K562 (cell line): ENCODE data around the gene KDM4C. TPM values are rescaled to one million over a fixed set of nuclear protein-coding genes. Genes with fewer than 3 reads are reported as not detected.

ENCODE experiments used
- ESRRA ChIP-seq: fragments of 450-650 bp; IDR thresholded peaks from 2 replicates; pipeline ENCODE4 v1.6.1; 2014; ENCODE audit warnings: low read depth, mild to moderate bottlenecking, moderate library complexity, borderline replicate concordance
- HNRNPLL ChIP-seq: fragments of 200-400 bp; formaldehyde crosslinking; IDR thresholded peaks from 2 replicates; pipeline ENCODE4 v1.6.1; 2017; ENCODE audit warnings: low read length, low read depth, mild to moderate bottlenecking; ENCODE audit not compliant: poor library complexity, severe bottlenecking
- IRF1 ChIP-seq: sonication (generic); formaldehyde crosslinking; IDR thresholded peaks from 2 replicates; pipeline ENCODE4 v1.8.0; 2022; ENCODE audit warnings: missing genetic modification reagents, mild to moderate bottlenecking, borderline replicate concordance
- MAFF ChIP-seq: IDR thresholded peaks from 2 replicates; pipeline ENCODE4 v1.6.1; 2012; ENCODE audit warnings: low read length, improper control_type of control experiment
- MAFG ChIP-seq: fragments of 450-650 bp; conservative IDR thresholded peaks from 2 replicates; pipeline ENCODE4 v1.6.1; 2016; ENCODE audit warnings: missing genetic modification characterization, missing compliant biosample characterization
- NCOA2 ChIP-seq, 2 experiments: fragments of 450-650 bp; IDR thresholded peaks; 2 replicates each; pipeline ENCODE4 v1.6.1; 2018; ENCODE audit warnings: mild to moderate bottlenecking in 2 of 2, moderate library complexity in 1 of 2; ENCODE audit not compliant: partially characterized antibody in 2 of 2
- NCOA6 ChIP-seq: fragments of 450-650 bp; IDR thresholded peaks from 2 replicates; pipeline ENCODE4 v1.6.1; 2017; ENCODE audit warnings: mild to moderate bottlenecking
- NEUROD1 ChIP-seq: fragments of 150-350 bp; IDR thresholded peaks from 2 replicates; pipeline ENCODE4 v1.6.1; 2014; ENCODE audit warnings: borderline replicate concordance, low read length, low read depth; ENCODE audit not compliant: partially characterized antibody
- NR2F6 ChIP-seq: fragments of 450-650 bp; formaldehyde crosslinking; IDR thresholded peaks from 2 replicates; pipeline ENCODE4 v1.4.0; 2020; ENCODE audit warnings: mild to moderate bottlenecking
- OTX1 ChIP-seq: fragments of 450-650 bp; formaldehyde crosslinking; IDR thresholded peaks from 2 replicates; pipeline ENCODE4 v1.4.0; 2022; ENCODE audit warnings: mild to moderate bottlenecking
- PCBP1 ChIP-seq: fragments of 200-400 bp; formaldehyde crosslinking; IDR thresholded peaks from 2 replicates; pipeline ENCODE4 v1.6.1; 2018; ENCODE audit warnings: mild to moderate bottlenecking, low read depth, low read length; ENCODE audit not compliant: poor library complexity, severe bottlenecking
- POLR2B ChIP-seq: fragments of 450-650 bp; IDR thresholded peaks from 2 replicates; pipeline ENCODE4 v1.6.1; 2018; ENCODE audit warnings: low read depth; ENCODE audit not compliant: partially characterized antibody
- SMAD3 ChIP-seq: fragments of 450-650 bp; formaldehyde crosslinking; conservative IDR thresholded peaks from 2 replicates; pipeline ENCODE4 v1.4.0; 2020; ENCODE audit warnings: mild to moderate bottlenecking
- SNRNP70 ChIP-seq: fragments of 200-400 bp; formaldehyde crosslinking; optimal IDR thresholded peaks from 2 replicates; pipeline ENCODE3; 2017; ENCODE audit warnings: low read depth, low read length
- TARDBP ChIP-seq: fragments of 450-650 bp; IDR thresholded peaks from 2 replicates; pipeline ENCODE4 v1.6.1; 2016
- TGIF2 ChIP-seq: sonication (generic); formaldehyde crosslinking; IDR thresholded peaks from 2 replicates; pipeline ENCODE4 v1.8.1; 2022; ENCODE audit warnings: mild to moderate bottlenecking, missing genetic modification reagents, moderate library complexity
- UBTF ChIP-seq, 2 experiments: IDR thresholded peaks; 2 replicates each; pipeline ENCODE4 v1.6.1; 2012; ENCODE audit warnings: improper control_type of control experiment in 2 of 2, low read depth in 2 of 2, low read length in 2 of 2, borderline replicate concordance in 1 of 2
- XRCC4 ChIP-seq: IDR thresholded peaks from one replicate; pipeline ENCODE4 v1.6.1; 2011; ENCODE audit not compliant: insufficient read depth, insufficient read length; ENCODE audit errors: extremely low read depth
- ZNF140 ChIP-seq: fragments of 250-450 bp; sonication (Bioruptor Pico); IDR thresholded peaks from 2 replicates; pipeline ENCODE4 v1.8.0; 2021; ENCODE audit warnings: moderate library complexity, mild to moderate bottlenecking, inconsistent platforms
- ZNF280B ChIP-seq: fragments of 250-450 bp; sonication (Bioruptor Pico); IDR thresholded peaks from 2 replicates; pipeline ENCODE4 v1.5.1; 2021; ENCODE audit warnings: mild to moderate bottlenecking
- ZNF584 ChIP-seq: fragments of 200-800 bp; sonication (Bioruptor generic); IDR thresholded peaks from 2 replicates; pipeline ENCODE4 v1.6.1; 2016; ENCODE audit warnings: low read depth, mild to moderate bottlenecking, missing genetic modification characterization, missing compliant biosample characterization
- polyA plus RNA-seq, 8 experiments: library from polyadenylated mRNA; depleted of rRNA in 4 of 8; stranded (reverse) in 5 of 8; unstranded in 3 of 8; fragments of >200 nt; fragmentation: Nextera tagmentation in 2 of 8; fragmentation: Illumina TruSeq in 1 of 8; extraction: Ambion mirVana in 2 of 8; extraction: Trizol in 1 of 8; gene quantifications; 2 replicates each; pipeline versions ENCODE4 v1.2.1 to v1.2.3, GENCODE V29; 2011 to 2014; ENCODE audit warnings: inconsistent platforms in 1 of 8, missing spikeins in 1 of 8
- total RNA-seq, 7 experiments: library from RNA; depleted of rRNA in 6 of 7; stranded (reverse); fragments of >200 nt in 6 of 7; fragmentation: Illumina TruSeq in 2 of 7; extraction: Trizol in 2 of 7; gene quantifications; 2 replicates each; pipeline versions ENCODE4 v1.2.1 to v1.2.3, GENCODE V29; 2011 to 2021; ENCODE audit warnings: low replicate concordance in 1 of 7
- TF ChIP-seq, protein P1 (sequence below): fragments of 450-650 bp; IDR thresholded peaks from 2 replicates; pipeline ENCODE4 v1.6.1; 2017; ENCODE audit warnings: mild to moderate bottlenecking, moderate library complexity
- TF ChIP-seq, protein P2 (sequence below), 2 experiments: fragments of 250-450 bp in 1 of 2; fragments of 450-650 bp in 1 of 2; sonication (Bioruptor Pico) in 1 of 2; IDR thresholded peaks; 2 replicates each; pipeline versions ENCODE4 v1.6.1 to v1.8.0; 2016 to 2021; ENCODE audit warnings: mild to moderate bottlenecking in 2 of 2, moderate library complexity in 2 of 2, missing compliant biosample characterization in 1 of 2, missing genetic modification characterization in 1 of 2

The KDM4C gene
- total and polyA plus RNA-seq, 9 of the 15 experiments (the other 6 are each of a cell fraction or from before 2014, with no cell fraction given), result 5.4 to 17.0 (median 12.6) TPM

DNA sequence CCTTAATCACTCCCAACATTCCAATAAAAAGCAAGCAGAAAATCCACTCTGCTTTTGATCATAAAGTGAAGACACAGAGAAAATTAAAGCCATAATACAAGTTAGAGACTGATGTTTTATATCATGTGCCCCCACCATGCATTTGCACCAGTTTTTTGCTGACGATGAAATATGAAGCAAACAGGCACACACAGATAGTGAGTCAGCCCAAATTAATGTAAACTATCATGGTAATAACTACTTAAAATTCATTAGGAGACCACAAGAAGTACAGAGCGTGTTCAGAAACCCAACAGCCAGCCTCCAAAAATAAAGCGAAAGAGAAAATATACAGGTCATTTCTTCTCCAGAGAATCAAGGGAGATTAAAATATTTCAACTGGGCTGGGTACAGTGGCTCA, 46.4 kb upstream of the KDM4C start (continued):
- TF ChIP-seq SNRNP70, result no peak
- no peak for TF ChIP-seq POLR2B
- no peak for TF ChIP-seq ESRRA
- no peak for TF ChIP-seq TGIF2 (CRISPR knock-in tag)
- no peak for TF ChIP-seq NR2F6 (CRISPR knock-in tag)
- no peak for TF ChIP-seq ZNF140 (CRISPR knock-in tag)
- TF ChIP-seq IRF1, result no peak
- TF ChIP-seq SMAD3 (CRISPR knock-in tag), result no peak
- TF ChIP-seq OTX1 (CRISPR knock-in tag), result no peak
- TF ChIP-seq, protein P1, sequence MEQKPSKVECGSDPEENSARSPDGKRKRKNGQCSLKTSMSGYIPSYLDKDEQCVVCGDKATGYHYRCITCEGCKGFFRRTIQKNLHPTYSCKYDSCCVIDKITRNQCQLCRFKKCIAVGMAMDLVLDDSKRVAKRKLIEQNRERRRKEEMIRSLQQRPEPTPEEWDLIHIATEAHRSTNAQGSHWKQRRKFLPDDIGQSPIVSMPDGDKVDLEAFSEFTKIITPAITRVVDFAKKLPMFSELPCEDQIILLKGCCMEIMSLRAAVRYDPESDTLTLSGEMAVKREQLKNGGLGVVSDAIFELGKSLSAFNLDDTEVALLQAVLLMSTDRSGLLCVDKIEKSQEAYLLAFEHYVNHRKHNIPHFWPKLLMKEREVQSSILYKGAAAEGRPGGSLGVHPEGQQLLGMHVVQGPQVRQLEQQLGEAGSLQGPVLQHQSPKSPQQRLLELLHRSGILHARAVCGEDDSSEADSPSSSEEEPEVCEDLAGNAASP, result no peak
- TF ChIP-seq HNRNPLL, result no peak
- no peak for TF ChIP-seq NCOA2 (IDR thresholded peaks at IDR 0.05; ENCODE audit: partially characterized antibody in 2 of 2)
- no peak for TF ChIP-seq ZNF584 (CRISPR knock-in tag)
- no peak for TF ChIP-seq ZNF280B
- TF ChIP-seq NEUROD1, result no peak
- TF ChIP-seq UBTF (IDR thresholded peaks at IDR 0.05; ENCODE audit: borderline replicate concordance in 1 of 2, low read depth in 2 of 2, low read length in 2 of 2), result no peak
- TF ChIP-seq TARDBP, result no peak
- TF ChIP-seq XRCC4, result no peak
- TF ChIP-seq MAFF, result peak; percentile 36; the same call in 1 of the 2 replicates
- TF ChIP-seq, protein P2, sequence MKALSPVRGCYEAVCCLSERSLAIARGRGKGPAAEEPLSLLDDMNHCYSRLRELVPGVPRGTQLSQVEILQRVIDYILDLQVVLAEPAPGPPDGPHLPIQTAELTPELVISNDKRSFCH (CRISPR knock-in tag; IDR thresholded peaks at IDR 0.05), result no peak
- TF ChIP-seq, protein P2 (tag; IDR thresholded peaks at IDR 0.05), result no peak
- 0 out of 2 replicates have a peak, but pooled peaks have one; percentile 35 for TF ChIP-seq MAFG (tag)
- no peak for TF ChIP-seq NCOA6
- no peak for TF ChIP-seq PCBP1
